ENCODE results near the gene EYA4.

Gene EYA4

GRCh38 chr6:133463790-133464189 lies 222.6 kb downstream of the EYA4 start:
- Histone ChIP-seq H3K36me3 (ENCODE audit: control insufficient read depth in 2 of 2, insufficient read depth in 1 of 2, low read length in 2 of 2) (peaks cover 4 to 26% of the 10 kb centered on the region in 2 experiments), H3K27ac (ENCODE audit: extremely low read depth, low read depth, low read length) (no peak overlapping the region), H3K9me3 (ENCODE audit: control insufficient read depth, insufficient read depth, low read depth, low read length) (no peaks in the 10 kb centered on the region), H3K4me1 (ENCODE audit: control insufficient read depth, insufficient read depth, low read length) (no peaks in the 10 kb centered on the region; the same call in 1 of the 2 replicates), H3K4me3 (ENCODE audit: low read depth, low read length) (no peak overlapping the region)
- CTCF ChIA-PET: interaction anchor here (0.5 kb wide), 1 partner anchor 253 kb away, joined by 4 read pairs; no protein-coding TSS in a partner anchor
- POLR2A ChIA-PET: no interaction called here
- TF ChIP-seq, protein P1, sequence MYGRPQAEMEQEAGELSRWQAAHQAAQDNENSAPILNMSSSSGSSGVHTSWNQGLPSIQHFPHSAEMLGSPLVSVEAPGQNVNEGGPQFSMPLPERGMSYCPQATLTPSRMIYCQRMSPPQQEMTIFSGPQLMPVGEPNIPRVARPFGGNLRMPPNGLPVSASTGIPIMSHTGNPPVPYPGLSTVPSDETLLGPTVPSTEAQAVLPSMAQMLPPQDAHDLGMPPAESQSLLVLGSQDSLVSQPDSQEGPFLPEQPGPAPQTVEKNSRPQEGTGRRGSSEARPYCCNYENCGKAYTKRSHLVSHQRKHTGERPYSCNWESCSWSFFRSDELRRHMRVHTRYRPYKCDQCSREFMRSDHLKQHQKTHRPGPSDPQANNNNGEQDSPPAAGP (tag by site-specific recombination; IDR thresholded peaks at IDR 0.05): no peak
- TF ChIP-seq ZNF670 (tag by site-specific recombination; IDR thresholded peaks at IDR 0.05; ENCODE audit: low read depth) (no peak), ZFP37 (tag by site-specific recombination; IDR thresholded peaks at IDR 0.05) (no peak), ZNF221 (tag by site-specific recombination; IDR thresholded peaks at IDR 0.05; ENCODE audit: borderline replicate concordance) (no peak), ZSCAN30 (tag by site-specific recombination; IDR thresholded peaks at IDR 0.05) (no peak), ZNF266 (tag by site-specific recombination; IDR thresholded peaks at IDR 0.05; ENCODE audit: low read depth) (no peak), ZNF501 (tag by site-specific recombination; IDR thresholded peaks at IDR 0.05) (no peak), HOXD13 (CRISPR knock-in tag; IDR thresholded peaks at IDR 0.05; ENCODE audit: borderline replicate concordance) (no peak), ZNF211 (tag by site-specific recombination; IDR thresholded peaks at IDR 0.05; ENCODE audit: low read depth) (no peak), CTCF (tag by site-specific recombination; IDR thresholded peaks at IDR 0.05) (no peak), ZNF433 (tag by site-specific recombination; IDR thresholded peaks at IDR 0.05; ENCODE audit: low read depth) (no peak), PRDM6 (tag by site-specific recombination; IDR thresholded peaks at IDR 0.05) (no peak), ZNF747 (tag by site-specific recombination; IDR thresholded peaks at IDR 0.05) (no peak)
- TF ChIP-seq, protein P2, sequence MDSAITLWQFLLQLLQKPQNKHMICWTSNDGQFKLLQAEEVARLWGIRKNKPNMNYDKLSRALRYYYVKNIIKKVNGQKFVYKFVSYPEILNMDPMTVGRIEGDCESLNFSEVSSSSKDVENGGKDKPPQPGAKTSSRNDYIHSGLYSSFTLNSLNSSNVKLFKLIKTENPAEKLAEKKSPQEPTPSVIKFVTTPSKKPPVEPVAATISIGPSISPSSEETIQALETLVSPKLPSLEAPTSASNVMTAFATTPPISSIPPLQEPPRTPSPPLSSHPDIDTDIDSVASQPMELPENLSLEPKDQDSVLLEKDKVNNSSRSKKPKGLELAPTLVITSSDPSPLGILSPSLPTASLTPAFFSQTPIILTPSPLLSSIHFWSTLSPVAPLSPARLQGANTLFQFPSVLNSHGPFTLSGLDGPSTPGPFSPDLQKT (IDR thresholded peaks at IDR 0.05; ENCODE audit: borderline replicate concordance, low read depth, low read length): no peak
- TF ChIP-seq, protein P3, sequence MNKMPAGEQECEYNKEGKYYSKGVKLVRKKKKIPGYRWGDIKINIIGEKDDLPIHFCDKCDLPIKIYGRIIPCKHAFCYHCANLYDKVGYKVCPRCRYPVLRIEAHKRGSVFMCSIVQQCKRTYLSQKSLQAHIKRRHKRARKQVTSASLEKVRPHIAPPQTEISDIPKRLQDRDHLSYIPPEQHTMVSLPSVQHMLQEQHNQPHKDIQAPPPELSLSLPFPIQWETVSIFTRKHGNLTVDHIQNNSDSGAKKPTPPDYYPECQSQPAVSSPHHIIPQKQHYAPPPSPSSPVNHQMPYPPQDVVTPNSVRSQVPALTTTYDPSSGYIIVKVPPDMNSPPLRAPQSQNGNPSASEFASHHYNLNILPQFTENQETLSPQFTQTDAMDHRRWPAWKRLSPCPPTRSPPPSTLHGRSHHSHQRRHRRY (tag by site-specific recombination; IDR thresholded peaks at IDR 0.05): no peak

DNA sequence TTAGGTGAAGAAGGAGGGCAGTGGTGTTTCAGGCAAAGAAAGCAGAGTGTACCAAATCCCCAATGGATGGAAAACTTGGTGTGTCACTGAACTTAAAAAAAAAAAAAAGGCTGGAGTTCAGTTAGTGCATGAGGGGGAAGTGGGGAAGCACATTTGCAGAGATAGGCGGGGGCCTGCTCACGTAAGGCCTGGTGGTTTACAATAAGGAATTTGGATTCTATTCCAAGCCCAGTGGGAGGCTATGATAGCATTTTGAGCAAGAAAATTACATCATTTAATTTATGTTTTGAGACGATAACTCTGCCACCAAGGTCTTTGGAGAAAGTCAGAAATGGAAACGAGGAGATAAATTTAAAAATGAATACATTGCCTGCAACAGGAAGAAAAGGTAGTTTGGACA lies 225.5 kb downstream of the EYA4 start:
- no peaks in the 10 kb centered on the region; the same call in 1 of the 2 replicates for H3K4me1 ChIP-seq (ENCODE audit: control insufficient read depth, insufficient read depth, low read length)
- POLR2A ChIA-PET: no interaction called here
- no peak overlapping the region for H3K4me3 ChIP-seq (ENCODE audit: low read depth, low read length)
- CTCF ChIA-PET: no interaction called here
- H3K9me3 ChIP-seq (ENCODE audit: control insufficient read depth, insufficient read depth, low read depth, low read length): no peaks in the 10 kb centered on the region
- H3K36me3 ChIP-seq (ENCODE audit: control insufficient read depth in 2 of 2, insufficient read depth in 1 of 2, low read length in 2 of 2): peaks cover 4 to 33% of the 10 kb centered on the region in 2 experiments
- no peak overlapping the region for H3K27ac ChIP-seq (ENCODE audit: extremely low read depth, low read depth, low read length)
- no peak for TF ChIP-seq HOXA7 (CRISPR knock-in tag; IDR thresholded peaks at IDR 0.05; ENCODE audit: borderline replicate concordance)
- TF ChIP-seq, protein P4, sequence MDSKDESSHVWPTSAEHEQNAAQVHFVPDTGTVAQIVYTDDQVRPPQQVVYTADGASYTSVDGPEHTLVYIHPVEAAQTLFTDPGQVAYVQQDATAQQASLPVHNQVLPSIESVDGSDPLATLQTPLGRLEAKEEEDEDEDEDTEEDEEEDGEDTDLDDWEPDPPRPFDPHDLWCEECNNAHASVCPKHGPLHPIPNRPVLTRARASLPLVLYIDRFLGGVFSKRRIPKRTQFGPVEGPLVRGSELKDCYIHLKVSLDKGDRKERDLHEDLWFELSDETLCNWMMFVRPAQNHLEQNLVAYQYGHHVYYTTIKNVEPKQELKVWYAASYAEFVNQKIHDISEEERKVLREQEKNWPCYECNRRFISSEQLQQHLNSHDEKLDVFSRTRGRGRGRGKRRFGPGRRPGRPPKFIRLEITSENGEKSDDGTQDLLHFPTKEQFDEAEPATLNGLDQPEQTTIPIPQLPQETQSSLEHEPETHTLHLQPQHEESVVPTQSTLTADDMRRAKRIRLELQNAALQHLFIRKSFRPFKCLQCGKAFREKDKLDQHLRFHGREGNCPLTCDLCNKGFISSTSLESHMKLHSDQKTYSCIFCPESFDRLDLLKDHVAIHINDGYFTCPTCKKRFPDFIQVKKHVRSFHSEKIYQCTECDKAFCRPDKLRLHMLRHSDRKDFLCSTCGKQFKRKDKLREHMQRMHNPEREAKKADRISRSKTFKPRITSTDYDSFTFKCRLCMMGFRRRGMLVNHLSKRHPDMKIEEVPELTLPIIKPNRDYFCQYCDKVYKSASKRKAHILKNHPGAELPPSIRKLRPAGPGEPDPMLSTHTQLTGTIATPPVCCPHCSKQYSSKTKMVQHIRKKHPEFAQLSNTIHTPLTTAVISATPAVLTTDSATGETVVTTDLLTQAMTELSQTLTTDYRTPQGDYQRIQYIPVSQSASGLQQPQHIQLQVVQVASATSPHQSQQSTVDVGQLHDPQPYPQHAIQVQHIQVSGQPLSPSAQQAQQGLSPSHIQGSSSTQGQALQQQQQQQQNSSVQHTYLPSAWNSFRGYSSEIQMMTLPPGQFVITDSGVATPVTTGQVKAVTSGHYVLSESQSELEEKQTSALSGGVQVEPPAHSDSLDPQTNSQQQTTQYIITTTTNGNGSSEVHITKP (tag by site-specific recombination; IDR thresholded peaks at IDR 0.05): no peak
- TF ChIP-seq, protein P5, sequence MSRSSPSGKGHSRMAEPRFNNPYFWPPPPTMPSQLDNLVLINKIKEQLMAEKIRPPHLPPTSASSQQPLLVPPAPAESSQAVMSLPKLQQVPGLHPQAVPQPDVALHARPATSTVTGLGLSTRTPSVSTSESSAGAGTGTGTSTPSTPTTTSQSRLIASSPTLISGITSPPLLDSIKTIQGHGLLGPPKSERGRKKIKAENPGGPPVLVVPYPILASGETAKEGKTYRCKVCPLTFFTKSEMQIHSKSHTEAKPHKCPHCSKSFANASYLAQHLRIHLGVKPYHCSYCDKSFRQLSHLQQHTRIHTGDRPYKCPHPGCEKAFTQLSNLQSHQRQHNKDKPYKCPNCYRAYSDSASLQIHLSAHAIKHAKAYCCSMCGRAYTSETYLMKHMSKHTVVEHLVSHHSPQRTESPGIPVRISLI (tag by site-specific recombination; IDR thresholded peaks at IDR 0.05): no peak
- TF ChIP-seq ZSCAN23 (tag by site-specific recombination; IDR thresholded peaks at IDR 0.05): no peak
- no peak for TF ChIP-seq ZNF624 (tag by site-specific recombination; IDR thresholded peaks at IDR 0.05)
- TF ChIP-seq ZNF704 (tag by site-specific recombination; IDR thresholded peaks at IDR 0.05): no peak
- no peak for TF ChIP-seq ZNF416 (tag by site-specific recombination; IDR thresholded peaks at IDR 0.05)
- TF ChIP-seq GLI2 (tag by site-specific recombination; IDR thresholded peaks at IDR 0.05; ENCODE audit: borderline replicate concordance, low read depth): no peak
